HK-2 (cell line): ENCODE measurements around the gene USB1.

Source experiments
- DNase-seq: peaks from one replicate; pipeline ENCODE4 v3.0.0-alpha.2; 2018; ENCODE audit not compliant: unreplicated experiment

USB1 gene

GRCh38 chr16:58018803-58019202 lies 17.6 kb downstream of the USB1 start:
- no peak for DNase-seq

DNA sequence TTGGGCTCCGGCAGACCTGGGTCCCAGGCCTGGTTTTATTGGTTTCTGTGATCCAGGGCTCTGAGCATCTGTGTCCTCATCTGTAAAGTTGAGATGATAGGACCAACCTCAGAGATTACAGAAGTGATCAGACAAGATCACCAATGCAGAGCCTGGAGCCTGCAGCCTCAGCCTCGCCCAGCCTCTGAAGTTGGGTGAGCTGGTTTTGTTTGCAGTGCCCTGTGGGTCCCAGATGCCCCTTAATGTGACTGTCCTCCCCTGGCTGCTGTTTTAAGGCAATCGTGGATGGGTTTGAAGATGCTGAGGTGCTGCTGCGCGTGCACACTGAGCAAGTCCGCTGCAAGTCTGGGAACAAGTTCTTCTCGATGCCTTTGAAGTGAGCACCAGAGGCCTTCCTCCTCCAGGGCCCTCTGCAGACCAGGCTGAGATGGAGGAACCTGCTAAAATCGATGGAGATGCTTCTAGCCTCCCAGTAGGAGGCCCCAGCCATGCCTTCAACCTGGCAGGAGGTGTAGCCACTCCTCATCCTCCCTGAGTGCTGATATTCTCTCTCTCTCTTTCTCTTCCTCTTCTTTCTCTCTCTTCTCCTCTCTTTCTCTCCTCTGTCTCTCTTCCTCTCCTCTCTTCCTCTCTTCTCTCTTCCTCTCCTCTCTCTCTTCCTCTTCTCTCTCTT lies 18.8 kb downstream of the USB1 start:
- no peak for DNase-seq

GRCh38 chr16:58020628-58021521 lies 19.7 kb downstream of the USB1 start:
- DNase-seq = peak; percentile 64

DNA sequence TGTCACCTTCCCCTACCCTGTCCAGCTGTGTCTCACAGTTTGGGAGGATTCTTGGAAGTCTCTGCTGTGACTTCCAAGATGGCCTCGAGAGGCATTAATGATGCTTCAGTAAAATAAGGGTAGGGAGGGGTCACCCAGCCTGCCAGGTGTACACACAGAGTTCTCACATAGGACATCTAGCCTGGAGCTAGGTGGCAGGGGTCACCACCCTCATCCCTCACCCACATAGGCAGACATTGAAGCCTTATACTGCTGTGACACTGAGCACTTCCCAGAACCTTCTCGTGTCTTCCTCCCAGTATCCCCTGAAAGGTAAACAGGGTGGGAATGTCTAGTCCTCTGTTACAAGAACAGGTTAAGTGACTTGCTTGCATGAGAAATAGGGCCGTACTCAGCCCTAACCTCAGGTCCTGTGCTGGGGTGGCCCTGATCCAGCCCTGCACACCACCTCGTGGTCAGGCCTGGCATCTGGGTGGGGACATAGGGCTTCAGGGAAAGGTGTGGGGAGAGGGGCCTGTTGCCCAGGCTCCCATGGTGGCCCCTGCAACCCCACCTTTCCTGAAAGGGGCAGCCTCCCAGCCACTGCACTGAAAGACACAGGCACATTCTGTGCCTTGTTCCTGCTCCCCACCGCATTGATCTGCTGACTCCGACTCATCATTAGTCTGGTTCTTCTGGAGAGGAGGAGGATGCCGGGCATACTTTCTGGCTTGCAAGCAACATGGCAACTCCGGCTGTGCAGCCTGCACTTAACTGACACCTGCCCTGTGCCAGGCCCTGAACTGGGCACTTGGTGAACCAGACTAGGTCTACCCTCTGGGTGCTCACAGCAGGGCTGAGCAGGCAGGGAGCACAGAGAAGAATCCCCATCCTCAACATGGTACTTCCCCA lies 20.7 kb downstream of the USB1 start:
- peak; percentile 65 for DNase-seq

- peak; percentile 80 for DNase-seq
Observed at GRCh38 chr16:58022601-58023371, 21.6 kb downstream of the USB1 start.

DNA sequence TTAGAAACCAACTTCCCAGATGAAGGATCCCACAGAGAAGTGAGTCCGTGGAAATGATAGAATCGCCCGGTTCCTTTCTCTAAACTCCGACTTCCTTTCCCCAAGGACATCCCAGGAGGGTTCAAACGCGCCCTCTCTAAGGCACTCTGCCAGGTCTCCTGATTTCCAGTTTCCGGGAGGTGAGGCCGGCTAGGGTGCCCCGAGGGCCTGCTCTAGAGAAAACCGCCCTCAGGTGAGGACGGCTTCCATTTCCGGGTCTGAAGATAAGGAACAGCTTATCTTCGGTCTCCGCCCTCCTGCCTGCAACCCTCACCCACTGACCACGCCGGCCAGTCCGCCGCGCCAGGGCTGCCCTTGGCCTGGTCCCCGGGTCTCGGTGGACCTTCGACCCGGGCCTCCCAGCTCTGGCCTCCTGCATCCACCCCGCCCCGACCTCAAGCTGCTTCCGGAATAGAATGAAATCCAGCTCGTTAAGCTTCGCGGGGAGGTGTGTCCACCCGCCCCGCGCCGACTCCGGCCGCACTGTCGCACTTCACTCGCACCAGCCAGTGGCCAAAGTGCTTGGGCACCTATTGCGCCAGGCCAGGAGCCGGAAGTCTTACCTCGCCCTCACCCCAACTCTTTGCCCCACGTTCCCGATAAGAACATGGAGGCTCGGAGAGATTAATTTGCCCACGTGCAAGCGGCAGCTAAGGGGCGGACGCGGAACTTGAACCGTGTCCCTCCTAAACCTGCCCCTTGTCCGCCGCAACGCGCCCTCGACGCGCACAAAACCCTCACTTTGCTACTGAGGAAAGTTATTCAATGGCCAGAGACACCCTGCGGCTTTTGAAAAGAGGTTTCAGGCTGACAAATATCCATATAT lies 23.5 kb downstream of the USB1 start:
- no peak for DNase-seq

DNA sequence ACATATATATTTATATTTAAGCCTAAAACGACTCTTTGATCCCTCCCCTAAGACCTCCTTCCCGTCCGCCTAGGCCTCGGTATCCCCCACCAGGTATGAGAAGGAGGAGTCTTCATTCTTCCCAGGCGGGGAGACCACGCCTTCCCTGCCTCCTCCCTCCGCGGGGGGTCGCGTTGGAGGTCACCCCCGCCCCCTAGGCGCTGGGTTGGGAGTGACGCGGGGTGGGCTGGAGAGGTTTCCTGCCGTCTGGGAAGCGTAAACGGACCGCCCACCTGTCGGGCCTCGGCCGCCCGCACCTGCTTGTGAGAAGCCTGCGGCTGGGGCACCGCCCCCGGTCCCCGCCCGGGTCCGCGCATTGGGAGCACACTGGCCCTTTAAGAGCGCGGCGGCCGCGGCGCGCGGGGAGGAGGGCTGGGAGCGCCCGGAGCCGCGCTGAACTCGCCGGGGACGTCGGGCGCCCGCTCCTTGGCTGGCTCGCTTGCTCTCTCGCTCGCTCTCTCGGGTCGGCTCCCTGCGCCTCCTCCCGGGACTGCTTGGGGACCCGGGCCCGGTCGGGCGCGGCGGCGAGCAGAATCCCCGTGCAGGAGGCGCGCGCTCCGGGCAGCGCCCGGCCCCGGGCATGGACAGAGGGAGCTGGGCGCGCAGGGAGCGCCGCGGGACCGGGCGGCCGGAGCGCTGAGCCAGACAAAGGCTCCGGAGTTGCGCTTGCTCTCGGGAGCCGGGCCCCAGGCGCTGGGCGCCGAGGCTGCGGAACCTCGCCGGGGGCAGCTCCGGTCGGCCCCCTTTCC lies 24.3 kb downstream of the USB1 start, which contains the start of gene MMP15:
Gene MMP15 (plus strand): TSS at position 404 of the 788 bp plus-strand sequence. CDS start 597 bp downstream, outside the sequence.
- peak; percentile 68 for DNase-seq

DNA sequence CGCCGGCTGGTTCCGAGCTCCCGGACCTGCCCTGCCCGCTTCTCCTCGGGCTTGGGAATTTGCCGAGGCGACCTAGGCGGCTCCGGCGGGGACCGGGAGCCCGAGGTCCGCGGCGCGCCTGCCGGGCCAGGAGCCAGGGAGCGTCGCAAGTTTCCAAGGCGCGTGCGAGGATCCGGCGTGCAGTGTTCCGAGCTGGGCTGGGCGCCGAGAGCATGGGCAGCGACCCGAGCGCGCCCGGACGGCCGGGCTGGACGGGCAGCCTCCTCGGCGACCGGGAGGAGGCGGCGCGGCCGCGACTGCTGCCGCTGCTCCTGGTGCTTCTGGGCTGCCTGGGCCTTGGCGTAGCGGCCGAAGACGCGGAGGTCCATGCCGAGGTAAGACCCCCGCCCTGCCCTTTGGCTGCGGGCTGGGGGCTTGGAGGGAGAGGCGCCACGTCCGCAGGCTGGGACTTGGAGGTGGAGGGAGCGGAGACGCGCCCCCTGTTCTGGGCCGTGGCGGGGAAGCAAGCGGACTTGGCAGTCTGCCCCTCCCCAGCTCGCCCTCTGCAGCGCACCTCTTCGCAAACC lies 25.0 kb downstream of the USB1 start:
- peak; percentile 57 for DNase-seq

- no peak for DNase-seq
Observed at GRCh38 chr16:58026705-58027160, 25.5 kb downstream of the USB1 start.

- peak; percentile 53 for DNase-seq
Observed at GRCh38 chr16:58027161-58027915, 26.1 kb downstream of the USB1 start.

GRCh38 chr16:58027916-58028455 lies 26.8 kb downstream of the USB1 start:
- DNase-seq = no peak

- no peak for DNase-seq
Observed at GRCh38 chr16:58028541-58029070, 27.4 kb downstream of the USB1 start.

- no peak for DNase-seq
Observed at GRCh38 chr16:58029410-58029809, 28.2 kb downstream of the USB1 start.

DNA sequence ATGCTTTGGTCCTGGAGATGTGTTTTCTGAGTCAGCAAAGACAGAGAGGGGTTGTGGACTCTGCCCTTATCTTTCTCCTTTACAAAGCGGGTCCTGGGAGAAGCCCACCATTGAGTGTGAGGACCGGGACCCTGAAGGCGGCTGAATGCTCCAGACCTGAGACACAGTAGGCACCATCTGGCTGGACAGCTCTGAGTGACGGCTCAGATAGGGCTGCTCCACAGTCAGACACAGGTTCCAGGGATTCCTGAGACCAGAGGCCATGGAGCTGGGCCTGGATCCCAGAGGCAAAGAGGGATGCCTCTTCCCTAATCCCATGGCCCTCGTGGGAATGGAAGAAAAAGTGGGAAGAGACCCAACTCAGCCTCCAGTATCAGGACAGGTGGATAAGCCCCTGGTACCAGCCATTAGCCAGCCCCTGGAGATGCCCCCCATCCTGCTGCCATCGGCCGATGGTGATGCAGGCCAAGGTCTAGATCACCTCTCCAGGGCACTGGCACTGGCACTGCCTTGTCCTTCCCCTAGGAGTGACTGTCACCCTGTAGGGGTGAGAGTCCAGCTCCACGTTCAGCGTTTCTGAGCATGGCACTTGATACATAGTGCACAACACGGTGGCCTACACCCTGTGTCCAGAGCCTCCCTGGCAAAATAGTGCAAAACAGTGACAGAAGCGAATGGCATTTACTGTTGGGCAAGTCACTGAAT lies 29.1 kb downstream of the USB1 start:
- no peak for DNase-seq

DNA sequence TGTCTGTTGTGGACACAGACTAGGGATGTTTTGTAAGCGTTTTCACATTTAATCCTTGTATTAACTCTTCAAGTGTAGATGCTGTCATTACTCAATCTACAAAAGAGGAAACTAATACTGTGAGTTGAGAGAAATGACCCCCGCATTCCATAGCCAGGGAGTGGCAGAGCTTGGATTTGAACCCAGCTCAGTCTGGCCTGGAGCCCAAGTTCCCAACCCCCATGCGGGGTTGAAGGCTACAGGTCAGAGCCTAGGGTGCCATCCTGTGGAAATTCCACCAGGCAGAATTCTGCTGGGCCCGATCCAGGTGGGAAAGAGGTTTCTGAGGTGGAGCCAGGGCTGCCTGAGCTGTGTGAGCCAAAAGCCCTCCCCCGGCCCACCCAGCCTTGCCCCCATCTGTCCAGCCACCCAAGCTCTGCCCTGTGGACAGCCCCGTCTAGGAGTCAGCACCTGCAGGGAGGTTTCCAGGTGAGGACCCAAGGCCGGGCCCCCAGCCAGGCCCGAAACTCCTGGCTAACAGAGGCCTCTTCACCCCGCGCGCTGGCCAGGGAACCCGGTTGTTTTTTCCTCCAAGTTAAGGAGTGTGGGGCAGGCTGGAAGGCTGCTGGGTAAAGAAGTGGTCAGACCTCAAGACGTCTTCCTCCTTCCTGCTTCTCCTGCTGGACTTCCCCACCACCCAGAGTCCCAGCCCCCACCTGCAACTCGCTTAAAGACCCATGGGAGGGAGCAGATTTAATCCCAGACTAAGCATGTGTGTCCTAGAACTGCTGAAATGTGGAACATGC lies 30.0 kb downstream of the USB1 start:
- DNase-seq = no peak

- DNase-seq = no peak
Observed at GRCh38 chr16:58032710-58033293, 31.6 kb downstream of the USB1 start.
